ENCODE results near the gene PLBD1. TPM values are rescaled to one million over a fixed set of nuclear protein-coding genes. Genes with fewer than 3 reads are reported as not detected.

Gene PLBD1
- total RNA-seq, 1 experiment from 2014 or later: 75.3 TPM

GRCh38 chr12:14562279-14562678, 5.4 kb downstream of the PLBD1 start:
- peaks cover 2% of the 10 kb centered on the region for H3K9me3 Mint-ChIP-seq (ENCODE audit: low read depth, unreplicated experiment)
- CTCF ChIA-PET: interaction anchor here (0.7 to 1.2 kb wide), 2 partner anchors 8 to 58 kb away, joined by 6 to 9 read pairs; no protein-coding TSS in a partner anchor
- peaks cover 36% of the 10 kb centered on the region for H3K36me3 Mint-ChIP-seq (ENCODE audit: insufficient read depth, unreplicated experiment)
- H3K4me3 Mint-ChIP-seq (ENCODE audit: low read depth, unreplicated experiment): no peak overlapping the region
- BruUV-seq (replicated peaks): no TSS peak
- no peak for TF ChIP-seq CTCF (IDR thresholded peaks at IDR 0.05; ENCODE audit: unreplicated experiment)
- peaks cover 66% of the 10 kb centered on the region for H3K4me1 Mint-ChIP-seq (ENCODE audit: low read depth, unreplicated experiment)
- H3K27ac Mint-ChIP-seq (ENCODE audit: unreplicated experiment): peak overlapping the region; percentile 75
- DNase-seq: no peak
- no peaks in the 10 kb centered on the region for H3K27me3 Mint-ChIP-seq (ENCODE audit: unreplicated experiment)
- intact Hi-C loops (cut with micrococcal nuclease; ENCODE audit: unreplicated experiment): loop anchor here (10.0 kb wide), 1 partner anchor 177 kb away; no protein-coding TSS in a partner anchor

- BruUV-seq (replicated peaks): no TSS peak
These were observed 5.9 kb downstream of the PLBD1 start for GRCh38 chr12:14561677-14562238.

GRCh38 chr12:14560904-14561574, 6.6 kb downstream of the PLBD1 start:
- DNase-seq: peak; percentile 48
- intact Hi-C loops (cut with micrococcal nuclease; ENCODE audit: unreplicated experiment): loop anchor here (10.0 kb wide), 1 partner anchor 176 kb away; no protein-coding TSS in a partner anchor
- Mint-ChIP-seq H3K36me3 (ENCODE audit: insufficient read depth, unreplicated experiment) (peaks cover 27% of the 10 kb centered on the region), H3K4me1 (ENCODE audit: low read depth, unreplicated experiment) (peaks cover 64% of the 10 kb centered on the region), H3K27ac (ENCODE audit: unreplicated experiment) (peak overlapping the region; percentile 75), H3K4me3 (ENCODE audit: low read depth, unreplicated experiment) (peak overlapping the region; percentile 50), H3K9me3 (ENCODE audit: low read depth, unreplicated experiment) (peaks cover 2% of the 10 kb centered on the region), H3K27me3 (ENCODE audit: unreplicated experiment) (no peaks in the 10 kb centered on the region)
- BruUV-seq (replicated peaks): no TSS peak
- CTCF ChIA-PET: interaction anchor here (0.7 to 1.8 kb wide), 3 partner anchors 47 to 195 kb away, joined by 3 to 5 read pairs (median 4); partner anchors contain the start of gene ATF7IP
- no peak for TF ChIP-seq CTCF (IDR thresholded peaks at IDR 0.05; ENCODE audit: unreplicated experiment)

More at GRCh38 chr12:14561677-14562238, 5.9 kb downstream of the PLBD1 start:
- Mint-ChIP-seq H3K27me3 (ENCODE audit: unreplicated experiment) (no peaks in the 10 kb centered on the region), H3K36me3 (ENCODE audit: insufficient read depth, unreplicated experiment) (peaks cover 31% of the 10 kb centered on the region), H3K27ac (ENCODE audit: unreplicated experiment) (peak overlapping the region; percentile 75), H3K9me3 (ENCODE audit: low read depth, unreplicated experiment) (peaks cover 2% of the 10 kb centered on the region), H3K4me1 (ENCODE audit: low read depth, unreplicated experiment) (peaks cover 66% of the 10 kb centered on the region), H3K4me3 (ENCODE audit: low read depth, unreplicated experiment) (peak overlapping the region; percentile 50)
- CTCF ChIA-PET: interaction anchor here (1.1 to 1.8 kb wide), 2 partner anchors 58 to 196 kb away, joined by 3 to 5 read pairs; partner anchors contain the start of gene ATF7IP
- no peak for TF ChIP-seq CTCF (IDR thresholded peaks at IDR 0.05; ENCODE audit: unreplicated experiment)
- intact Hi-C loops (cut with micrococcal nuclease; ENCODE audit: unreplicated experiment): loop anchor here (10.0 kb wide), 1 partner anchor 177 kb away; no protein-coding TSS in a partner anchor
- no peak for DNase-seq

DNA sequence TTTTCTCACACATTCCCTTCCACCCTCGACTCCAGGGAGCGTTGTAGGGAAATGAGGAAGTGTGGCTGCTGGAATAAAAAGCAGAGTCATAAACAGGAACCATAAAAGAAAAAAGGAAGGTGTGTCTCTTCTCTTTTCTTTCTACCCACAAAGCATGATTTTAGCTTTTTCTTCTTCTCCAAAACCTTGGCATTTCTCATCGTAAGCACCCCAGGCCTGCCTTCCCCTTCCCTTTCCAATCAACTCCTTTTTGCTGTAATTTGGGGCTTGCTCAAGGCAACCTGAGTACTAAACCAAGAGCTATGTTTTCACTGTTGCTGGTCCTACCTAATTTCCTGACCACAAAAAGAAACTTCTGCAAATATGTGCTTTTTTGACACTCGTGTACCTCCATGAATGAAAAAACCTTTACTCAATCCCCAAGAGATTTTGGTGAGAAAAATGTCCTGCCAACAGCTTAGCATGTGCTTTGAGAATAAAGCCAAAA, 9.2 kb downstream of the PLBD1 start:
- CTCF ChIA-PET: interaction anchor here (0.6 to 1.2 kb wide), 2 partner anchors 12 to 1790 kb away, joined by 3 read pairs; no protein-coding TSS in a partner anchor
- Mint-ChIP-seq H3K4me1 (ENCODE audit: low read depth, unreplicated experiment) (peaks cover 44% of the 10 kb centered on the region), H3K9me3 (ENCODE audit: low read depth, unreplicated experiment) (peaks cover 2% of the 10 kb centered on the region), H3K4me3 (ENCODE audit: low read depth, unreplicated experiment) (peak overlapping the region; percentile 37), H3K27me3 (ENCODE audit: unreplicated experiment) (no peaks in the 10 kb centered on the region), H3K27ac (ENCODE audit: unreplicated experiment) (peak overlapping the region; percentile 96), H3K36me3 (ENCODE audit: insufficient read depth, unreplicated experiment) (peaks cover 22% of the 10 kb centered on the region)
- no peak for DNase-seq
- no TSS peak for BruUV-seq (replicated peaks)
- TF ChIP-seq CTCF (IDR thresholded peaks at IDR 0.05; ENCODE audit: unreplicated experiment): no peak
- intact Hi-C loops (cut with micrococcal nuclease; ENCODE audit: unreplicated experiment): no loop called here
